Globus pallidus (tissue), 1 donor: ENCODE data around the gene GRM6.
A peak's percentile ranks its signal among the peaks of the same experiment; 100 is the strongest.

Source experiments
- DNase-seq: peaks from one replicate; pipeline ENCODE4 v3.0.0-alpha.2; 2015; ENCODE audit warnings: low spot score

GRM6 gene

GRCh38 chr5:178983728-178984127 lies 11.4 kb downstream of the GRM6 start:
- no peak for DNase-seq

- no peak for DNase-seq
Observed at GRCh38 chr5:178982941-178983340, 12.2 kb downstream of the GRM6 start.

GRCh38 chr5:178981381-178981780 lies 13.7 kb downstream of the GRM6 start:
- no peak for DNase-seq

GRCh38 chr5:178965465-178966055 lies 29.6 kb downstream of the GRM6 start:
- DNase-seq = no peak

GRCh38 chr5:178941361-178941760 lies 53.8 kb downstream of the GRM6 start:
- DNase-seq = no peak

- DNase-seq = peak; percentile 96
Observed at GRCh38 chr5:178940569-178941360, 54.4 kb downstream of the GRM6 start, which contains the start of gene ZNF454. Gene ZNF454 (plus strand): TSS chr5:178941198. CDS start chr5:178942792, 1,594 bp downstream.

- no peak for DNase-seq
Observed at GRCh38 chr5:178931846-178932760, 63.0 kb downstream of the GRM6 start.
